Measurements from ENCODE around the gene C1QTNF5.
"Not testable (repeated sequence)": the region's sequence is repeated elsewhere in the genome, so short reads cannot be mapped to it uniquely, and the experiment has no call there.

Gene C1QTNF5, protein sequence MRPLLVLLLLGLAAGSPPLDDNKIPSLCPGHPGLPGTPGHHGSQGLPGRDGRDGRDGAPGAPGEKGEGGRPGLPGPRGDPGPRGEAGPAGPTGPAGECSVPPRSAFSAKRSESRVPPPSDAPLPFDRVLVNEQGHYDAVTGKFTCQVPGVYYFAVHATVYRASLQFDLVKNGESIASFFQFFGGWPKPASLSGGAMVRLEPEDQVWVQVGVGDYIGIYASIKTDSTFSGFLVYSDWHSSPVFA

DNA sequence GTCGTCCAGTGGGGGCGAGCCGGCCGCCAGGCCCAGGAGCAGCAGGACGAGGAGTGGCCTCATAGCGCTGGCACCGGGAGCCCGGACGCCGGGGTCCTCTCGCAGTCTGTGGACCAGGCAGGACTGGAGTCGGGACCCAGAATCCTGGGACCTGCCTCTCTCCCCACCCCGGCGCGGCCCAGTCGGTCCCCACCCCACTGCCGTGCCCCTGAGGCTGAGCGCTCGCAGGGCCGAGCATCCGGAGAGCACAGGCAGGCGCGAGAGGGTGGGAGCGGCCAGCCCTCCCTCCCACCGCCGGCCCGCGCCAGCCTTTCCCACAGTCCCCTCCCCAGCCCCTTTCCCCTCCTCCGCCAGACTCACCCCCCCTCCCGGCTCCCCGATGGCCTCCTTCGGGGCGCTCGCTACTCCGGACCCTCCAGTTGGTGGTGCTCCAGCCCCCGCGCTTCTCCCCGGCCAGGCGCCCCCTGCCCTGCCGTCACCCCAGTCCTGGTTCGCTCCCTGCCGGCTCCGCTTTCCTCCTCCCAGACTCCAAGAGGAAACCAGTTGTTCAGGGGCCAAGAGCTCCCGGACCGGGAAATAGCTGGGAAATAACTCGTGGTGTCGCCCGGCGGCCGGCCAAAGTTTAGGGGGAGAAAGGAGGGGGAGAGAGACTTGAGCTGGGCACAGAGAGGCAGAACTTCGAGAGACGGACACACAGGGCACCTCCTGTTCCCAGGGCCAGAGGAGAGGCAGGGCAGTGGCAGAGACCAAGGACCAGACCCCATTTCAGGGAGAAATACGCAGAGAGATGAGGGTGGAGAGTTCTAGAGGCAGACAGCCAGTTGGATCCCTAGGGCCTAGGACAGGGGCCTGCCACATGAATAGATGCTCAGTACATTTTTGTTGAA lies at the start of gene C1QTNF5:
Gene C1QTNF5 (minus strand): TSS at position 549 of the 887 bp plus-strand sequence. CDS start 486 bp downstream, at position 63.
- no peak for DNase-seq (ENCODE audit: low spot score)

DNA sequence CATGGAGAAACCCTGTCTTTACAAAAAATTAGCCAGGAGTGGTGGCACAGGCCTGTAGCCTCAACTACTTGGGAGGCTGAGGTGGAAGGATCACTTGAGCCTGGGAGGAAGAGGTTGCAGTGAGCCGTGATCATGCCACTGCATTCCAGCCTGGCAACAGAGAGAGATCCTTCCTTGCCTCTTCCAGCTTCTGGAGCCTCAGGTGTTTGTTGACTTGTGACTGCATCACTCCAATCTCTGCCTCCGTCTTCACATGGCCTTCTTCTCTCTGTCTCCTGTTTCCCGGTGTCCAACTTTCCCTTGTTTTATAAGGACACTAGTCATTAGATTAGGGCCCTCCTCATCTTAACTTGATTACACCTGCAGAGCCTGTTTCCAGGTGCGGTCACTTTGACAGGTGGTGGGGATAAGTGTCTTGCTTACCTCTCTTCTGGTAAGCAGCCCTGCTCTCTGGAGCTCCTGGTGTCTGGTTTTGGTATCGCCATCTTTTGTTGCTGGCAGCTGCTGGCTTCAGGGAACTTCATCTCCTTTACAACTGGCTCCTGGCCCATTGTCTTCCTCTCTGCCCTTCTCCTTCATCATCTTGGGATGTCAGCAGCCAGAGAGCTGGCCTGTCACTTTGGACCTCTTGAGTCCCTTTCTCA lies 49.0 kb upstream of the C1QTNF5 start:
- no peak for DNase-seq (ENCODE audit: low spot score)

DNA sequence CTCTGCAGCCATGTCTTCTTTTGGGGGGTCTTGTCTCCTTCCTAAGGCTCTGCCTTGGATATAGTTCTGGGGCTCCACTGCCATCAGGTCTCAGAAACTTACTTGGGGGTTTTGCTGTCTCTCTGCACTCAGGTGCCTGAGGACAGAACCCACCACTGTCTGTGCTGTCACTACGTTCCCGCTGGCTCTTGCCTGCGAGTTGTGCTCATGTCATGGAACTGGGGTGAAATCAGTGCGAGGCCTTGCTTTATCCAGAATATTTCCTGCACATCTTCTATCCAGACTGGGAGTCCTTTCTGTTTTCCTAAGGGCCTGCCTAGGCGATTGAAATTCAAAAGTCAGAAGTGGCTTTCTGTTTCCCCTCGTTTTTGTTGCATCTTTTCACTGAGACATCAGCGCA lies 47.4 kb upstream of the C1QTNF5 start:
- no peak for DNase-seq (ENCODE audit: low spot score)

DNA sequence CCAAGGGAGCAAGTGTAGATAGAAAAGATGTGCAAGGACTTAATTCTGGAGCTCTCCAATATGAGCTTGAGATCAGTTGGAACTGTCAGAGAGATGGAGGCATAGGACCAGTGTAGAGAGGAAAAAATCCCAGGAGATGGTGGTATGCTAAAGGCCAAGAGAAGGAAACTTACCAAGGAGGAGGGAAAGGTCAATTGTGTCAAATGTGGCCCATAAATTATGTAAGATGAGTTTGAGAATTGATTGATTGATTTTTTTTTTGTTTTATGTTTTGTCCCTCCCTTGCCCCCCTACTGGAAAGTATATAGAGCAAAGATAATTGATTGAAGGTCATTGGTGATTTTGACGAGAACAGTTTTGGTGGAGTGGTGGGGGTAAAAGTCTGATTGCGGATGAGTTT lies 43.6 kb upstream of the C1QTNF5 start:
- no peak for DNase-seq (ENCODE audit: low spot score)

DNA sequence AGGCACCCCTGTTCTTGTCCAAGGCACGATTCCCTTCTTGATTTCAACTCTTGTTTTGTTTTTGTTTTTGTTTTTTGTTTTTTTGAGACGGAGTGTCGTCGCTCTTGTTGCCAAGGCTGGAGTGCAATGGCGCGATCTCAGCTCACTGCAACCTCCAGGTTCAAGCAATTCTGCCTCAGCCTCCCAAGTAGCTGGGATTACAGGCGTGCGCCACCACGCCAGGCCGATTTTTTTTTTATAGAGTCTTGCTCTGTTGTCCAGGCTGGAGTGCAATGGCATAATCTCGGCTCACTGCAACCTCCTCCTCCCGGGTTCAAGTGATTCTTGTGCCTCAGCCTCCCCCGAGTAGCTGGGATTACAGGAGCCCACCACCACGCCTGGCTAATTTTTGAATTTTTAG lies 41.8 kb upstream of the C1QTNF5 start:
- DNase-seq (ENCODE audit: low spot score), result not testable (repeated sequence)

DNA sequence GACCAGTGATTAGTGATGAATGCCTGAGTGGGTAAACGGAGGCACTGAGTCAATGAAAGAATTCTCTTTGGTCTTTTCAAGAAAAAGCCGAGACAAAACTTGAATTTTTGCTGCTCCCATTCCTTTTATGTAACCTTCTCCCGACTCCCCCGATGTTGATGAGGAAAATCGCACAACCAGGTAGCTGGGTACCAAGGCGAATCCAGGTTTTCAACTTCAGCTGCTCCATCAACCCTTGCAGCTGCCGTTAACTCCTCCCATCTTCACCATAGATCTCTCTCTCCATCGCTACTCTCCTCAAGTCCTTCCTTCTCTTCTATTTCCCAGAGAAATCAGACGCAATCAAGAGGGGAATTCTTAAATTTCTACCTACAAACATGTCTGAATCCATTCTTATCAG lies 41.4 kb upstream of the C1QTNF5 start:
- no peak for DNase-seq (ENCODE audit: low spot score)

DNA sequence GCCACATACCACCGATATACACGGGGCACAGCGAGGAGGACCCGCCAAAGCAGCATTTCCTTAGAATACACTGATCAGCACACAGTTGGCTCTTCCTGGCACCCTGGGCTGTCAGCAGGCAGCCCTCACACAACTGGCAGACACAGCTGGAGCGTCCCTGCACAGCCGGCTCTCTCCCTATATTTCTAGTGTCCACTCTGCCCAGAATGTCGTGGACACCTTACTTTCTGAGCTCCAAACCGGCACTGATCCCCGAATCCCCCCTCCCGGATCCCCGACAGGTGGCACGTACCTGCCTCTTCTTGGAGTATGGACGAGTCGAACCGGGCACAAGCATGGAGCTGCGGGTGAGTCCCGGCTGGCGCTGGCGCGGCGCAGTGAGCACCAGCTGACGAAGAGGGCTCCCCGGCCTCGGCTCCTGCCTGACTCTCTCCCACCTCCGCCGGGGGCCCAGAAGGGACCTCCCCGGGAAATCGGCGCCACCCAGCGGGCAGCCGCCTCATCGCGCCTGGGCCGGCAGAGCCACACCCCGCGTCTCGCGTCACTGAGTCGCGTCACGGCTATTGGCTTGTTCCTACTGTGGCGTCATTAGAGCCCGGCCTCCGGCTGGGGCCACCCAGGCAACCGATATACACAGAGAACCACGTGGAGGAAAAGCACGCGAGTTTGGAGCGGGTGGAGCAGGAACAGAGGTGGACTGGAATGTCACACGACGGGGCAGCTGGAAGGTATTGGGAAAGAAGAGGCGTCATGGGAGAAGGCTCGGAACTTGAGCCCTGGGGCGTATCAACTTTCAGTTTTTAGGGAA lies 40.7 kb upstream of the C1QTNF5 start, which contains the start of gene USP2:
Gene USP2 (minus strand): TSS at position 510 of the 808 bp plus-strand sequence. CDS start 8,210 bp downstream, outside the sequence.
- peak; percentile 95 for DNase-seq (ENCODE audit: low spot score)

DNA sequence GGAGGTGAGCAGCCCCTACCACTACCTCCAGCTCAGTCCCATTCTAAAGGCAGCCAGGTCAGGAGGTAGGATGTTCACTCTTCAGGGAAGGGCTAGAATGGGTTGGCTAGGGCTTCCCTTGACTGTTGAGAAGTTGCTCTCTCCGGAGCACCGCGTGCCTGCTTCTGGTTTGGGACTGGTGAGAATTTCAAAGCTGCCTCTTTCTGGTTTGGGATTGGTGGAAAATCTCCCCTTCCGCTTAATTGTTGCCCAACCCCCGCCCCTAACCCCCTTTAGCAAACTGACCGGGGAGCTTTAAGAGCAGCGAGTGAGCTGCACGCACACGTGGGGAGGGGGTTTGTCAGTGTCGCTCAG lies 40.1 kb upstream of the C1QTNF5 start:
- DNase-seq (ENCODE audit: low spot score), result no peak

DNA sequence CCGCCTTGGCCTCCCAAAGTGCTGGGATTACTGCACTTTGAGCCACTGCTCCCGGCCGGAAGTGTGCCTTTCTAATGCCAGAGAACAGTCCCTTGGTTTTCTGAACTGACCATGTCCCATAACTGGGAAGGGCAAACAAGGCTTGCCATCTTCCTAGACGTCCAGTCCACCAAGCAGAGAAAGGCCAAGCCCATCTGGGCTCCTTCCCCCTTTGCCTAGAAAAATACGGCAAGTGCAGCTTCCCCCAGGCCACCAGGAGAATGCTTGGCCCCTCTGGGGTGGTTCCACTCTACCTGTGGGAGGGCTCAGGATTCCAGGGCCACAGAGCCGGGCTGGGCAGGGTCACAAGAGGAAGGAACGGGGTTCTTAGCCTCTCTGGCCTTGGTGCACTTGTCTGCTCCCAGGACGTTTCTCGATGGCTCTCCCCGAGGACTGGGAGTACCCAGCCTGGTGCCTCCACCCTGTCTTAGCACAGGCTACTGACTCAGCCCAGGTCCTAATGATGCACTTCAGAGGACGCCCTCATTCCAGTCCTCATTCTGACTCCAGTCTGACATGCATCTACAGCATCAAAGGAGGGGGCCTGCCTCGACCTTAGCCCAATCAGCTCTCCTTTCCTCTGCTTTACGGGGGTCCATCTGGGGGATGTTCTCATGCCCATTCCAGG lies 39.6 kb upstream of the C1QTNF5 start:
- DNase-seq (ENCODE audit: low spot score), result no peak

DNA sequence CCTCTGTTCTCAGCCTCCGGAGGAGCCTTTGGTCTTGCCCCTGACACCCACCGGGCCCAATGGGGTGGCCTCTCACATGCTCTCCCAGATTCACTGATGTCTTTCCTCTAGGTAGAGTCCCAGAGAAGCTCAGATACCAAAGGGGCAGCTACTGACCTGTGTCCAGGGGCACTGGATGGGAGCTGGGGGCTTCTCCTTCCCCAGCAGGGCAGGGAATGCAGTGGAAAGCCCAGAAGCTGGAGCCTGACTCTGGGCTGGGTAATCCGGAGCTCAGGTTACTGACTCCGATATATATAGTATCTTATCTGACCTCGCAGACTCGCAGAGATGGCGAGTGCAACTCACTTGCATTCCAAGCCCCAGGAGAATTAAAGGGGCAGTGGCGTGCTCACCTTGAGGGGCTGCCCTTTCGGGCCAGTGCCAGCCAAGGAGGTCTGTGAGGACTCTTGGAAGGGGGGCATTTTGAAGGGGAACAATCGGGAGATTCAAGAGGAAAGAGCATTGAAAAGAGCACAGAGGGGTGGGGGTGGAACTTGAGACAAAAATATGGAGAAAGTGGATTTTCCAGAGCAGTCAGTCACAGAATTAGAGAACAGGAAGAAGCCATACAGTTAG lies 38.3 kb upstream of the C1QTNF5 start:
- DNase-seq (ENCODE audit: low spot score), result no peak

DNA sequence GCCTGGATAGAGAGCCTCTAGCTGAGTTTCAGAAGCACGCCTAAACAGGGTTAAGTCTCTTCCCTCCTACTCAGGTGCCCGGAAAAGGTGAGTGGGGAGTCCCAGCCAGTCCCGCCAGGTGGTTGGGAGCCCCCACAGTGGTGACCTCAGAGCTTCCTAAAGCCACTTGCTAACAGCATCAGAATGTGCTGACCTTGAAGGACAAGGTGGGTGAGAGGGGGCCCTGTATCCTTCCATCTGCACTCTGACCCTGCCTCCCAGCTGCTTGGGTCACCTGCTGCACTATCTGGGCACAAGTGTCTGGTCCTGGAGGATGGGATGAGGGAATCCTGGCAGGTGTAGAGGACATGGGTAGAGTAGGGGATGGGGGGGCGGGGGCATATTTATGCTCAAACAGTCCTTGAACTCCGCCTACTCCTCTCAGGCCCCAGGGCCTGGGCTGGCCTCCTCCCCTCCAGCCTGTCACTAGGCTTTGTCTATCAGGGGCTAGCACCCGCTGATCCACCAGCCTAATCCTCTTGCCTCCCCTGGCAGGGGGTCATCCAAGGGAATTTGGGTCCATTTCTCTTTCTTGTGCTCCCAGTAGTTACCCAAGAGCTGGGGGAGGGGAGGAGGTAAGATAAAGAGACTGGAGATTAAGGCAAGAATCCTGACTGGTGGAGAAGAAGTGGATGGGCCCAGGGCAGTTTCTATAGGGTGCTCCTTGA lies 37.4 kb upstream of the C1QTNF5 start:
- DNase-seq (ENCODE audit: low spot score), result no peak

DNA sequence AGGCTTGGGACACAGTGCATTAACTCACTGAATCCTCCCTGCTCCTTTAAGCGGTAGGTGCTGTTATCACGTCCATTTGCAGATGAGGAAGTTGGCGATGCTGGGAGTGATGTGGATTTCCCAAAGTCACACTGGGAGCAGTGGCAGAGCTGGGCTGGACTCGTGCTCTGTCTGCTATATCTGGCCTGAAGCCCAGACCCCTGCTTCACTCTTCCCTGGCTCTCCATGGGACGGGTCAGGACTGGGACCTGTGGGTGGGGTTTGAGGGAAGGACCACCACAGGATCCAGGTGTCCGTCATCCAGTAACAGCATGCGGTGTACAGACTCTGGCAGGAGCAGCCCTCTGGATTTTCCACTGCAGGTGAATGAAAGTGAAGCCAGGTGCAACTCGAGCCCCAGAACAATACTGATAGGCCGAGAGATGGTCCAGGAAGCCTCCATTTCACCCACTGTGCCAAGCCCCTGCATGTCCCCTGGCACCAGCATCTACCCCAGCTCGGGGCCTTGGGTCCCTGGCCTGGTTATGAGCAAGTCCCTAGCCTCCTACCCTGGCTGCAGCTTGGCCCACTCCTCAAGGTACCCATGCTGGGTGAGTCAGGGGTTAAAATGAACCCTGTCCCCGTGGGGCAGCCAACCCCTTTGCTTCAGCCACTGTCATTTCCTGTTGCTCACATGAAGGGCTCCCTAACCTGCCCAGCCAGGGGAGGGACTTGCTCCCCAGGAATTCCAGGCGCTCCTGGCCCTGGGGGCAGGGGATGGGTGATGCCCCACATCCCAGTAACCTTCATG lies 36.6 kb upstream of the C1QTNF5 start:
- DNase-seq (ENCODE audit: low spot score), result no peak

DNA sequence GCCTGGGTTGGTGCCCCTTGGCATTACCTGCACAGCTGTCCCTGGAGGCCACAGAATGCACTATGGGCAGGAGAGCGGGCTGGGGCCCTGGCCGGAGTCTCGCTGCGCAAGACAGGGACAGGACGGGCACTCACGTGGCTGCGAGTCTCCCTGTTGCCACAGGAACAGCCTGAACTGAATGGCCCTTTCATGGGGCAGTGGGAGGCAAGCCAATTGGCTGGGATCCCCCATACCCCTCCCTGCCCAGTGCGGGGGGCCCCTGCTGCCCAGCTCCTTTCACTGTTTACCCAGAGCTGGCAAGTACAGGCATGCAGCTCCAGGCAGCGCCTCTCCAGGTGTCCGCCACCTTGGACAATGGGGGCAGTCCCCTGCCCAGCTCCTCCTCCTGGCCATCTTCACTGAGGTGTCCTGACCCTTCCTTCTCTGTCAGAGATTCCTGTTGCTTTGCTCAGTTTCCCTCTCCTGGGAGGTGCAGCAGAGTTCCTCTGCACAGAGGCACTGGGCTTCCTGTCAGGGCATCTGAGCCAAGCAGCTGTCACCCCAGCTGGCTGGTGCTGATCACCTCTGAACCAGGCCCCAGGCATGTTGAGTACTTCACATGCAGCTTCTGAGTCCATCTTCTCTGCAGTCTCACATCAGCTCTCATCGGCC lies 35.6 kb upstream of the C1QTNF5 start:
- no peak for DNase-seq (ENCODE audit: low spot score)

DNA sequence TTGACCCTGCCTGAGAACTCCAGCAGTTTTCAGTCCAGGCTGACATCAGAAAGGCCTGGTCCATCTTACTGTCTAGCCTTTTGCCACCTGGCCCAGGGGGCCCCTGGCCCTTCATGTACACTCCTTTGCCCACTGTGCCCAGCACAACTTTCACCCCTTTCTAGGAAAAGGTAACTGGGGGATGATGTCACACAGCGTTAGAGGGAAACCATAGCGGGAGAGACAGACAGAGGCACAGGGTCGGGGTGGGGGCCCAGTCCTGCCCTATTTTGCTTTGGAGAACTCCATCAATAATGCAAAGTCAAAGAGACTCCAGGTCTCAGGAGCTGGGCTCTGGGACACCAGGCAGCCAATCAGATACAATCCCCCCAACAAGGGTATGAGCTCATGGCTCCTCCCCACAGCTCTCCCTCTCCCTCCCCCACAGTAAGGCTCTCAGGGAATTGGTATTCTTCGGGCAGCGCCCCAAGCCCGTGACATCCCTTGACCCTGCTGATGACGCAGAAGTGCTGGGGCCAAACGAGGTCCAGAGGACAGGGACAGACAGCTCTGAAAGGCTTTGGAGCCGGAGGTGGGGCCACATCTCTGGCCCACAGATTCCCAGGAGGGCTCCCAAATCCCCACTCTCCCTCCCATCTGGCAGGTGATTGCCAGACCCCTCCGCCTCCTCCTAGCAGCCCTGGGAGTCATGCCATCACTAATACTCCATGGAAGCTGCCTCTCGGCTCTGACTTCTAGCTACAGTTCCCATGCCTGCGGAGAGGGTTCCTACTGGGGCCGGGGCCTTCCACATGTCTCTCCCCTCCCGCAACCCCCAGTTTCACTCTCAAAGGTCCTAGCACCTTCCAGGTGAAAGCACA lies 34.9 kb upstream of the C1QTNF5 start:
- DNase-seq (ENCODE audit: low spot score), result no peak

DNA sequence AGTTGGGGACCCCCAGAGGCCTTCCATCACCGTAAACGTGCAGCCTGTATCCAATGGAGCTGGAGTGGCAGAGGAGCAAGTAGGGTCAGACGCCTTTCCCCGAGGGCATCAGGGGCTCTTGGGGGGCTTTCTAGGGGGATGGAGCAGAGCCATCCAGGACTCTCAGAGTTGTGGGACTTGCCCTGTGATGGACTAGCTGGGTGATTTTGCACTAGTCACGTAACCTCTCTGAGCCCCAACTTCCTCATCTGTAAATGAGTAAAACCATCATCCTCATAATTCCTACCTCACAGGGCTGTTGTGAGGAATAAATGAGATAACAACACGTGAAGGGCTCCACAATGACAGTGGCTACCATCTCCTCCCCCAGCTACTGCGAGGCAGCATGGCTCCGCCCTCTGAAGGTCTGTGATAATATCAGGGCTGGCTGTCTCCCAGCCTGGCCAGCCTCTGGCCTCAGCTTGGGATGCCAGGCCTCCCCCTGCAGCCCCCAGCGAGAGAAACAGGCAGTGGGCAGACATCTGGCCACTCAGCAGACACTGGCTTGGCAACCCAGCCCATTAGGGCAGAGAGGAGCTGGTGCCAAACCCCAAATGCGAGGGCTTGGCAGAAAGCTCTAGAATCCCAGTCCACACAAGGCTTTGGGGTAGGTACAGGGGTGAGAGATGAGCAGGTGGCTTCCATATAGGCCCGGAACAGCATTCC lies 34.1 kb upstream of the C1QTNF5 start:
- DNase-seq (ENCODE audit: low spot score), result no peak

DNA sequence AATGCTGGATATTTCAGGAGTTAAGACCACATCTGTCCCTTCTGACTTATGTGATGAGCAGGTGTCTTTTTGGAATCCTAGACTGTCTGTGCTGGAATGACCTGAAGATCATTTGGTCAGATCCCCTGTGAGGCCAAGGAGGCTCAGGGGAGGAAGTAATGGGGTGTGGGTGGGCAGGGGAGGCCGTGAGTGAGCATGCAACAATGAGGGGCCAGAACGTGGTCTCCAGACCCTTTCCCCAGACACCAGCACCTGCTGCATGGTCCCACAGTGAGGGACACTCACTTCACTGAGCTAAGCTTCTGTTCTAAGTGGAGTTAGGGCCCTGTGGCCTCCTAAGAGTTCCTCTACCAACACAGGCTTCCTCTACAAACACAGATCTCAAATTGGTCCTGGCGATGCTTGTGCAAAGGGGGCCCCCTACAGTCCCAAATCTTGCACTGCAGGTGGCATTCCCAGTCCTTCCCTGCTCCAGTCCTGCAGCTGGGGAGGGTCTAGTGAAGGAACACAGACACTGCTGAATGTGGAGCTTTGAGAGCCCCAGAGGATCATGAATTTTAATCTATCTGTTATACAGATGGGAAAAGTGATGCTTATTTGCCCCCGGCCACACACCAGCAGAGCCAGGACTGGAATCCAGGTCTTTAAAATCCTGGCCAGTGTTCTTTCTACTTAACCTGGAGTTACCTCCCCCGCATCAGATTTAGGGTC lies 33.4 kb upstream of the C1QTNF5 start:
- DNase-seq (ENCODE audit: low spot score), result peak; percentile 28

Data from CD4-positive, alpha-beta T cell treated with Interleukin-6 at 100 ng/mL for 8 hours (primary cell).